ENCODE data around the gene DMD.

Gene DMD

DNA sequence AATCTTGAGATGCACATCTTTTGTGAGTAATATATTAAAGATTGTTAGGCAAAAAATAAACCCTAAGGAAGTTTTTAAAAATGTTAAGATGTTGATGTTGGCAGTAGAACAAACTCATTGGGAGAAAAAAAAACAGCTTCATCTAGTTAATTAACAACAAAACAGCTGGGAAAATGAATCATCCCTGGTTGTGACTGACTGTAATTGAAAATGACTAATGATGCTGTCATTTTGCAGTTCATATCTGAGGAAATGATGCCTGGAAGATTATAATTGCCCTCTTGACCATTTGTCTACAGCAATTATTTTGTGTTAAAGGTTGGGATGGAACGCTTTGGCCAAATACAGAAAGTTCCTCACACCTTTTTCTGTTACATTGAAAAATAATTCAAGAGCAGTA is 1379.1 kb downstream of the DMD start:
- DNase-seq = no peak

DNA sequence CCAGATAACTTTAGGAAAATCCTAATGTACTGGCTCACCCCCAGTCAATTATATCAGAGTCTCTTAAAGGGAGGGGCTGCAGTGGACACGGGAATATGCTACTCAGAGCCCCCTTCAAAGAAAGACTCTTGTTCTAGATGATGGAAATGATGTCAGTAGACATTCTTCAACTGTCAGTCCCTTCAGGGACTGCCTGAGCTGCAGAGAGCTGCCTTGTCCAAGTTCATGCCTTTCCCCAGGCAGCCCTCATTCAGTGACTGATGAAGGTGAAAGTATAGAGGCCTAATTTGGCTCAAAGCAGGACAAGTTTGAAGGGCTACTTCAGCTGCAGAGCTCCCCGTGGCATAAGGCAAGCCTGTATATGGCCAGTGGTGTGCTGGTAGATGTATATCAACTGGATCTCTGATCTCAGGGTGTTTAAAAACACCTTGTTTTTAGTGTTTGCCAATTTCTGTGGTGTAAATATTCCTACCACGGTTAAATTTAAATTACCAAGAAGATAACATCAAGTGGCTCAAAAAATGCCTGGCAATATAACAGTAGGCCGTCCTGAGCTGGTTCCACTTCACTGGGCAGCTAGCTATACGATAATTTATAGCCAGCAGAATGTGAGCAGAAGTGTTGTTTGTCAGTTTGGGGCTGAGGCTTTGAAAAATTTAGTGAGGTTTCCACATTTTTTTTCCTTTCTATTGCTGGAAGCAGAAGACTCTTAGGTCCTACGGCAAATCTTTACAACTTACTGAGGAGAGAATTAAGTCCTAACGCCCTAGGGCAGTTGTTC is 1390.7 kb downstream of the DMD start:
- no peak for DNase-seq

DNA sequence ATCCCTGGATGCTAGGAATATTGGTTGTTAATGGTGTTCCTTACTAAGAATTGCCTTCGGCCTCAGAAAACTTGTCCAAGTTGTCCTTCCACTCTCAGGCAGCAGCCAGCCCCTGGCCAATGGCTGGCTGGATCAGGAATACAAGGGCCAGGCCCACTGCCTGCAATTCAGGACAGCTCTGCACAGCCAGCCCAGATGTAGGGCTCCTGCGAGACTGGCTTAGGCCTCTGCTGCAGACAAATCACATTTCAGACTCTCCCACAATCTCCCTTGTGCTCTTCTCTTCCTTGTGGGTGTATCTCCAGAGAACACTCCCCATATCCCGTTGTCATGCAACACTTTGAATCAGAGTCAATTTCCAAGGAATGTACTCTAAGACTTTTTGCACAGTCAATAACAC is 1391.9 kb downstream of the DMD start:
- DNase-seq = no peak

DNA sequence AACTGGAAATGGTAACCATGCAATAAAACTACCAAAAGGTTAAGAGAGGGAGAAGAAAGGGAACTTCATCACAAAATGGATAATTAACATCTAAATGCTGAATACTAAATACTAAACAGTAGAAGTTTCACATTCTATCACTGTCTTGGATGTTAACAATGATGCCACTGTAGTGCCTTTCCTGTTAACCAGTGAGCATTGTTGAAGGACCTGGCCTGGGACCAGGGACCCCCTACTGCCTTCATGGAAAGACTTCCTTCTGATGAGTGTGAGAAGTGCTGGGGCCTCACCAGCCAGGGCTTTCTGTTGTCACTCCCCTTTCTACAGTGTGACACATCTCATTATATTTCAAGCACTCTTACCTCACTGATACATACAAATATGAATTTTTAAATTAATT is 1400.2 kb downstream of the DMD start:
- no peak for DNase-seq

DNA sequence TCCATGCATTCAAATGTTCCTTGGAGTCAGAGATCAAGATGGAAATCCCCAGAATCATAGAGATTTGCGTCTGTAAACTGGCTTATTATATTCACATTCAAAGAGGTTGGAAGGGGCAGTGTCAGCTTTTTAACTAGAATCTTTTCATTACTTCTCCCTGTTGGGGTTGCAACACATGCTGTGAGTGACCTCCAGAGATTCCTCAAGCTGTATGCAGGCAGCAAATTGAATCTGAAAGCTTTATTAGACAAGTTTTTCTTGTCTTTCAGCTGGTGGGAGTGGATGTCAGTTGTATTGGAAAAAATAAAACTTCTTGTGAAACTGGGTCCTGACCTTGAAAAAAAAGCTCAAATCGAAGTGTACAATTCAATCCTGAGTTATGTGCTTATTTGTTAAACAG is 1403.0 kb downstream of the DMD start:
- DNase-seq = no peak

DNA sequence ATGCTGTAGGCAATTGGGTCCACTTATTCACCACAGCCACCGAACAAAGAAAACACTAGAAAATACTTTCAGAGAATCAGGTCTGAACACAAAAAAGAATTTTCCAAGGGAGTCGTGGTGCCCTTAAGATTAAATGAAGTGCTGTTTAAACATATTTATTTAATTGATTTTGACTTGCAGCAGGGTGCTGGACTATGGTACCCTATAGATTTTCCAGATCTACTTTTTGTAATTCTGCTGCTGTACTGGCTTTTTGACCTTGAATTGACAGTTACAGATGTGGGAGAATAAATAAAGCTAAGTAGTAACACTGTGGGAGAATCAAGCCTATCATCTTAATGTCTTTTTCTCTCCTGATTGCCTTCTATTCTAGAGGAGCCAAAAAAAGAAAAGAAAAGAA is 1404.2 kb downstream of the DMD start:
- DNase-seq = no peak

DNA sequence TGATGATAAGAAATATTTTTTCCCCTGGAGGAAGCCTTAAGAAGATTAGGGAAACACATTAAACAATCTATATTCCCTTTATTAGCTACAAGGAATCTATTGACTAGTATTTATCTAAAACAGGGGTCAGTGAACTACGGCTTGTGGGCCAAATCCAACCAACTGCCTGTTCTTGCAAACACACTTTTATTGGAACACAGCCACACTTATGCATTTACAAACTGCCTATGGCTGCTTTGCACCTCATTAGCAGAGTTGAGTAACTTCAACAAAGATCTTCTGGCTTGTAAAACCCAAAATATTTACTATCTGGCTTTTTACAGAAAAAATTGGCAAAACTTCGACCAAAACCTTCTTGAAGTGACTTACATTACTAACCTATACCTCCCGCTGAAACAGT is 1405.6 kb downstream of the DMD start:
- no peak for DNase-seq

DNA sequence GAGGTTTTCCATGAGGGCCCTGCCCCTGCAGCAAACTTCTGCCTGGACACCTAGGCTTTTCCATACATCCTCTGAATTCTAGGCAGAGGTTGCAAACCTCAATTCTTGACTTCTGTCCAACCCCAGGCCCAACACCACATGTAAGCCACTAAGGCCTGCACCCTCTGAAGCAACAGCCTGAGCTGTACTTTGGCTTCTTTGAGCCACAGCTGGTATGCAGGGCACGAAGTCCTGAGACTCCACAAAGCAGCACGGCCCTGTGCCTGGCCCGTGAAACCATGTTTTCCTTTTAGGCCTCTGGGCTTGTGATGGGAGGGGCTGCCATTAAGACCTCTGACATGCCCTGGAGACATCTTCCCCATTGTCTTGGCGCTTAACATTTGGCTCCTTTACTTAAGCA is 1411.1 kb downstream of the DMD start:
- no peak for DNase-seq

DNA sequence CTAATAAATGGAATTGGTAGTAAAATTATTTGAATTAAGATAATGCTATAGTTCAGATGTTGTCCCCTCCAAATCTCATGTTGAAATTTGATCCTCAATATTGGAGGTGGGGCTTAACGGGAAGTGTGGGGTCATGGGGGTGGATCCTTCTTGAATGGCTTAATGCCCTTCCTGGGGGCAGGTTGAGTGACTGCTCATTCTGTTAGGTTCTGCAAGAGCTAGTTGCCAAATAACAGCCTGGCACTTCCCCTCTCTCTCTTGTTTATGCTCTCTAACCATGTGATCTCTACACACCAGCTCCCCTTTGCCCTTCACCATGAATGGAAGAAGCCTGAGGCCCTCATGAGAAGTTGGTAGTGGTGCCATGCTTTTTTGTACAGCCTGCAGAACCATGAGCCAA is 1414.7 kb downstream of the DMD start:
- DNase-seq = no peak

DNA sequence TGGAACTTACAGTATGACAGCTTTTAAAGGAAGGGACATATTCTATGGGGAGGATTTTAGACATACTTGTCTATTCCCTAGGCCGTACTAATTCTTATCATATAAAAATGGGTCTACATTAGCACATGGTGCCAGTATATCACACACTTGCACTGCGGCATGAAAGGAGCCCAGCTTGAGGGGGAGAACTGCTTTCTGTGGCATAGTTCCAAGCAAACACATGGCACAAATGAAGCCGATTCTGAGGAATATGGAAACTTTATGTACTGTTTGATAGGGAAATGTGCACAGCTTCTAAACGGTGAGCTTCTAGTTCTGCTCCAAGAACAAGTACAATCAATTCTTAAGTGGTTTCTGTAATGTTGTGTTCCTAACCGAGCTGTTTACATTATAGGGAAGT is 1463.9 kb downstream of the DMD start:
- DNase-seq = no peak

DNA sequence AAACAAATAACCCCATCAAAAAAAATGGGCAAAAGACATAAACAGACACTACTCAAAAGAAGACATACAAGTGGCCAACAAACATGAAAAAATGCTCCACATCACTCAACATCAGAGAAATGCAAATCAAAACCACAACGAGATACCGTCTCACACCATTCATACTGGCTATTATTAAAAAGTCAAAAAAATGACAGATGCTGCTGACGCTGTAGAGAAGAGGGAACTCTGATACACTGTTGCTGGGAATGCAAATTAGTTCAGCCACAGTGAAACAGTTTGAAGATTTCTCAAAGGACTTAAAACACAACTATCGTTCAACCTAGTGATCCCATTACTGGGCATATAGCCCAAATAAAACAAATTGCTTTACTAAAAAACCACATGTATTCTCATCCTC is 1468.3 kb downstream of the DMD start:
- no peak for DNase-seq

DNA sequence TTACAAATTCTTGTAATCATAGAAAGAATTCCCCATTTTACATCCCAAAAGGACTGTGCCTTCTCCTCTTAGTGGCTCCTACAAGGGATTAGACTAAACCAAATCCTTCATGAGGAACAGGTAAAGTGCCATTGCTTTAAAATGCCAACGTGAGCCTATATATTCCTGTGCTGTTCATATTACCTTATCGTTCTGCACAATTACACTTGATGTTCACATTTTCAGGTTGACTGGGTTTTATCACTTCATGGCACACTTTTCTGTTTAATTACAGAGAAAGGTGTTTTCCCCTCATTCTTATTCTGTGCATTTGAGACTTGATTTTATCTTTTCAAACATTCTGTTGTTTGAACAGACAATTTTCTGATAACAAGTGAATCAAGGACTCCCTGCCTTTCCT is 1493.9 kb downstream of the DMD start:
- DNase-seq = no peak

DNA sequence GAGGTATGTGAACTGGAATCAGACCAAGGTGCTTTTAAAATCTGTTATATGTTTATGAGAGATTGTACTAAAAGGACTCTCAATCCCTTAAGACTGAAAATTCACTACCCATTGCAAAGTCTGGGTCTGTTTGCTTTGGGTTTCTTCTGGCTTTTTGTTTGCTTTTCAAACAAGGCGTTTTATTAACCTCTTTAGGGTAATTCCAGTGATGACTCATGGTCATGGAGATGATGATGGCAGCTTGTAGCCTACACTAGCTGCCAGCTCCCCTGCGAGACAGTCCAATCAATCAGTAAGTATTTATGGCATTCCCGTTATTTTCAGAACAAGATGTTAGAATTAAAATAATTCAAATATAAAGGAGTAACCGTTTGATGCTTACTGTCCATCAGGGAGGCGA is 1495.7 kb downstream of the DMD start:
- no peak for DNase-seq

DNA sequence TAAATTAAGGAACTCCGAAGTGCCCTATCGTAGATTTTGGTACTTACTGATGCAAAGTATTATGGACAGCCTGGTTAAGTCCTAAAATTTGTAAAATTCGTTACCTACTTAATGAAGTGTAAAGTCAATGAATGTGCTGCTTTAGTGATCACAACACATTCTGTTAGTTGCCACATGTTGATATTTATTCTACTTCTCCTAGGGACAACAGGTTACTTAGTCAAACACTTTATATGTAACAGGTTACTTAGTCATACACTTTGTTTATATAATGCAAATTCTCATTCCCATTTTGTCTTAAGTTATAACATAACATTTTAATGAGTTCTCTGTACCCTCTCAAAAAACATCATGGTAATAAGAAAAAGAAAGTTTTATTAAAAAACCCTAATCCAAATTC is 1496.6 kb downstream of the DMD start:
- no peak for DNase-seq

DNA sequence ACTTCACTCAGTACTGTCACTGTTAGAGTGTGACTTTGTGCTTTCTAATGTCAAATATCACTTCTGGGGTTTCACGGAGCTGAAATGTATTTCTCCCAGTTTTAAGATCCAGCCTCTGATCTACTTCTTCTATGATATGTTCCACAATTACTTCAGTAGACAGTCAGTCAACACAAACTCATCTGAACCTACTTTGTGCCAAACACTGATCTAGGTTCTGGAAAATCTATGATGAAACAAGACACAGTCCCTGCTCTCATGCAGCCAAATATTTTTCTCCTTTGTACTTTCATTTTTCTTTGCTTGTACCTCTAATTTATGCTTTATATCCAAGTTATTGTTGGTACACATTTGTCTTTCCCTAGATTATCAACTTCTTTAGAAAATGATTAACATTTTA is 1498.2 kb downstream of the DMD start:
- DNase-seq = no peak

DNA sequence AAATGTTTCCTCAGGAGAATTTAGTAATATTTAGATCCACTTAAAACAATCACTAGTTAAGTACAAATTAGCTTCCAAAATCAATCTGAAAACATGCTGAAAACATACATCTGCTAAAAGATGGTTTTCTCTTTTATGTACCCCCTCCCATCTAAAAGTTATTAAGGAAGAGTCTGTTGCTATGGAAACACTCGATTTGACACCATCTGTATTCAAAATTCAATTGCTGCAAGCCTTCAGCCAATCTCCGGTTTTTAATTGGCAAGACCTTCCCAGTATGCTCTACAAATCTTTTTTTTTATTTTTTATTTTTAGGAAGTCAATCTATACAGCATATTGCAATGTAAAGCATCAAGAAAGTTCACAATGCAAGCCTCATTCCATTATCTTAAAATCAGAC is 1500.2 kb downstream of the DMD start:
- no peak for DNase-seq

DNA sequence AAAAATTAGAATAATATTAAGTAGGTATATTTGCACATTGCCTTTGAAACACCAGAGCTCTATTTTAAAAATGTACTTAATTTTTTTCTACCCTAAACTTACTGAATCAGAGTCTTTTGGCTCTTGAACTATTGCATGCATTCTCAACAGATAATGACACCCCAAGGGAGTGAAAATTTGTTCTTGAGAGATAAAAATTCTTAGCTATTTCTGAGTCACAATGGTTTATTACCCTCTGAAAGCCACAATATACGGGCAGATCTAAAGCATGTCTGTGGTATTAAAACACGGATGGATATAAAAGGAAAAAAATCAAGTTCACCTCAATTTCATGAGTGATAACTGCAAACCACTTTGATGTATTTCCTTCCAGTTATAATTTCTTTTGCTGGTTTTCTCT is 1503.2 kb downstream of the DMD start:
- no peak for DNase-seq

DNA sequence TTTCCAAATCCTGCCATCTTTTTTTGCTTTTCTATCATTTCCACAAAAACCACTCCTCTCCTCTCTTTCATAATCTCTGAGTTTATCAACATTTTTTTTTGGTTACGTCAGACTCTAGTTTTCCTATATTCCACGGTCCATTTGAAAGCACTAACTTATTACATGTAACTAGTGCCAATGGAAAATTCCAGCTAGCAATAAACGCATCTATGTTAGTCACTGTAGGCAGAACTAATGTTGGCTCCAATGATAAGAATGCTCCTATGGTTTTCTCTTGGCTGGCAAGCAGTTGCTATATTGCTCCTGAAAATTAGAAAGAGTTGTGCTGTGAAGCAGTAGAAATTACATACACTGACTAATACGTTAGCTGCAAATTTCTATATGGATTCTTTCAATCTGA is 1504.9 kb downstream of the DMD start:
- DNase-seq = no peak

DNA sequence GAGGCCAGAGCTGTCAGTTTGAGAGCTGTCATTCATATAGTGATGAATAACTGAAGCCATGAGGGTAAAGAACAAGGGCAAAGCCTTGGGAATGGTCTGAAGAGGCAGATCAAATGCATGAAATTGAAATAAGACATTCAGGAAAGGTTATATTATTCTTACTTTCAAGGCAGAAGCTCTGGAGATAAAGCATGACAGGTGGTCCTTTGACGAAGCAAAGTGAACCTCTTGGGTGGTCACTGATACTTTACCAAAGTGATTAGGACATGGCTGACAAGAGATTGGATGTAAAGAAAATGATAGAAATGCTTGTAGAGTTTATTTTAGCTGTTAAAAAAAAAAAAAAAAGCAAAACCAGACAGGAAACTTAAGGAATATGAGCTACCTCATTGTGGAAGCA is 1505.5 kb downstream of the DMD start:
- no peak for DNase-seq

DNA sequence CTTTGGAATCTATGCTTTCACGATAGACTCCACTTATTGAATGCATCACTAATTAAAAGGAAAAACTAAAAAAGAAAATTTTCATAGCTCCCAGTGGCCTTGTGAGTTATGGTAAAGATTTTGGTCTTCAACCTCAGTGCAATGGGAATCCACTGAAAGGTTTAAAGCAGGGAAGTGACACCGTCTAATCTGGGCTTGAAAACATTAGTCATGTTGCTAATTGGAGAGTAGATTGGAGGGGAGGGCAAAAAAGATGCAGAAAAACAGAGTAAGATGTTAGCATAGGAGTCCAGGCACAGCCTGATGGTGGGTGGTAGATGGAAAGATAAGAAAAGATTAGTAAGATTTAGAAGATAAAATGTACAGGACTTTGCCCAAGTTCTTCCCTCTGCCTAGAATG is 1506.4 kb downstream of the DMD start:
- DNase-seq = no peak

DNA sequence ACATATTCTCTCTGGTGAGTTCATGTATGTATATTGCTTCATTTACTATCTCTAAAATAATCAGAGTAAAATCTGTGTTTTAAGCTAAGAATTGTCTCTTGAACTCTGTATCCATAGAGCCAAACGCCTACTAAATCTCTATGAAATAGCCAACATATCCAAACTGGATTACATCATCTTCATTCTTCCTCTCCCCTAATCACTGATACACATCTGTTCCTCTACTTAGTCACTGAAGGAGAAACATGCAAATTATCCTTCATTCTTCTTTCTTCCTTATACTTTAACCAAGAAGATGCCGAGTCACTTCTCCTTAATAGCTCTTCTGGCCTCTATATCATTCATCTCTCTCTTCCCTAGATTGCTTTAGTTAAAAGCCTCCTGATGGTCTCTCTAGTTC is 1509.1 kb downstream of the DMD start:
- DNase-seq = no peak

DNA sequence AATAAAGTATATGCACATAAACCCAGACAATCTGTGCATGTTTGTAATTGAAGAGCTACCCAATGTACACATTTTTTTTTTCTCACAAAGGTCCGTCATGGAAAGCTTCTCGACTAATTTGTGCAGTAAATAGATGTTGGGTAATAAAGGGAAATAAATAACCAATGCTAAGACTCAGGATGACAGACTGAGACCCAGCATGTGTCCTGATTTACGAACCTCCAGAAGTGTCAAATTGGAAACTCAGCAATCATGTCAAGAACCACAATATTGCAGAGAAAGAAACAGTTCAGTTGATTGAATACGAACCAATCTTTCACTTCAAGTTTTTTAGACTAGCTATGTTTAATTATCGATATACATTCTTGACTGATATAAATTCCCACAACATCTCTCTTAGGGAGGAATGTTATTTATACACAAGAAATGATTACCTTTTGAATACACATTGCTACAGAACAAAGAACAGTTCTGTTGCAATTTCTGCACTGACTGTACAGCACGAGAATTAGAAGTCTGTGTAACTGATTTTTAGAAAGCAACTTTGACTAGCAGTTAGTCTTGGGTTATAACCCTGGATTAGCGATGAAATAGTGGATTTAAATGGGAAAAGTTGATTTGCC is 1513.9 kb downstream of the DMD start:
- no peak for DNase-seq

DNA sequence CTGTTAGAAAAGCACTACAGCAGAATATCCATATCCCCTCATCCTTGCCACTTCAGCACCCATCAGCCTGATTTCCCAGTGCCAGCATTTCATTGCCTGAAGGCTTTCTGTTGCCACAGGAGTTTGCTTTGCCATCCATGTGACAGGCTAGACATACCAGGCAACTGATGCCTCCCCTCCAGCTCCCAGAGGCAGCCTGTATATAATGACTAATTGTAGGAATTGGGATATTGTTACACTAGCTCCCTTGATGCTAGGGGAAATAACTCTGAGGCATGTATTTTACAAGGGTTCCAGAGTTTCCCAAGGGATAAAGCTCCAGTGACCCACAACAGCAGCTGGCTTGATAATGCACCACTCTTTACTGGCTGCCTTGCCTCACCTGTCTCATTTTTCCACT is 1531.5 kb downstream of the DMD start:
- DNase-seq = no peak

DNA sequence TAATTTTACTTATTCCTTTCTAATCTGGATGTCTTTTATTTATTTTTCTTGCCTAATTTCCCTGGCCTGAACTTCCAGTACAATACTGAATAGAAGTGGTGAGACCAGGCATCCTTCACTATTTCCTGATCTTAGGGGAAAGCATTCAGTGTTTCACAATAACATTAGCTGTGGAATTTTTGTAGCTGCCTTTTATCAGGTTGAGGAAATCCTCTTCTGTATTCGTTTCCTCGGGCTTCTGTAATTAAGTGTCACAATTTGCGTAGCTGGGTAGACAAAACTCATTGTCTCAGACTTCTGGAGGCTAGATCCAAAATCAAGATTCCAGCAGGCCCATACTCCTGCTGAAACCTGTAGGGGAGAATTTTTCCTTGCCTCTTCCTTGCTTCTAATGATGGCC is 1541.1 kb downstream of the DMD start:
- DNase-seq = no peak

DNA sequence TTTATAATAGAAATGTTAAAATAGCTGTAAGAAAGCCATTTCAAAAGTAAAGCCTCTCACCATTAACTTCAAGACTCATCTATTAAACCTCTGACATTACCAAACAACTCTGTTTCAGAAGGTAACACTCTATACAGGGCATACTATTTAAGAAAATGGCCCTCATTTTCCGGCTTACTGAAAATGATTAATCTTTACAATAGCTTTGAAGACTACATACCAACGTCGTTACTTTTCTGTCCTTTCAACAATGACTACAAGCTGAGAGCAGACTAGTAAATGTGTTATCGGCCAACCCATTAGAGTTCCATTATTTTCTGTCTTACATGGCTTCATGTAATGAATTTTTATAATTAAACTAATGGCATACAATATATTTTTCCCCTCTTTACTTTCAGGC is 1545.9 kb downstream of the DMD start:
- no peak for DNase-seq

All from NCI-H187 (cell line).